NCI-H2196 treated with DMSO at 0.1 percent for 48 hours (cell line): ENCODE results near the gene TLR7.

Experiments
- DNase-seq: peaks from one replicate; lab custom pipeline; 2025; ENCODE audit not compliant: unreplicated experiment; lab: John Stamatoyannopoulos, UW

Gene TLR7

DNA sequence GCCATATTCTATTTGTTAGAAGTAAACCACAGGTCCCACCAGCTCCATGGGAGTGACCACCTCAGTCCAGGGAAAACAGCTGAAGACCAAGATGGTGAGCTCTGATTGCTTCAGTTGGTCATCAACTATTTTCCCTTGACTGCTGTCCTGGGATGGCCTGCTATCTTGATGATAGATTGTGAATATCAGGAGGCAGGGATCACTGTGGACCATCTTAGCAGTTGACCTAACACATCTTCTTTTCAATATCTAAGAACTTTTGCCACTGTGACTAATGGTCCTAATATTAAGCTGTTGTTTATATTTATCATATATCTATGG lies 55.7 kb downstream of the TLR7 start:
- DNase-seq: no peak

DNA sequence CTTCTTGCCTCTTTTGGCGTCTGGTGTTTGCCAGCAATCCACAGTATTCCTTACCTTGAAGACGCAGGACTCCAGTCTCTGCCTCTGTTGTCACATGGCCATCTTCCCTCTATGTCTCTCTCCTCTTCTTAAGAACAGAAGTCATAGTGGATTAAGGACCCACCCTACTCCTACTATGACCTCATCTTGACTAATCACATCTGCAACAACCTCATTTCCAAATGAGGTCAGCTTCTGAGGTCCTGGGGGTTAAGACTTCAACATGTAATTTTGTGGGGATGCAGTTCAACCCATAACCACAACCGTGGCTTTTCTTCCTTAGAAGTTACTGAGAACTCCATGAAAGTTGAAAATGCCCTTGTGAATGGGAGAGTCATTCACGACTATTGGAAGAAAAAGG lies 62.8 kb downstream of the TLR7 start:
- DNase-seq: no peak

DNA sequence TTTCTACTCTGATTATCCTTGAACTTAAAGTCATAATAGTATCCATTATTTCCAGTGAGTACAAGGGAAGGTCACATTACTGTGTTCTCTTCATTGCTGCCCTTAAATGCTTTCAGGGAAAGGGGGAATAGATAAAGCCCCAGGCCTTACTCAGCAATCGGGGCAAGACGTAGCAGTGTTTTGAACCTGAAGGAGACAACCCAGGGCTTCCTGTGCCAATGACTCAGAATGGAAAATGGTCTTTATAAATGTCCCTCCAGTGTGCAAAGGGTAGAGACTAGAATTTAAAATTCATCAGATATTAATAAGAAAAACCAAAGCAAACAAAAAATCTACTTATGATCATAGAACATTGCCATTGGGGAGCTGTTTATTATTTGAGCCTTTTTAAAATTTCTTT lies 63.3 kb downstream of the TLR7 start:
- no peak for DNase-seq

DNA sequence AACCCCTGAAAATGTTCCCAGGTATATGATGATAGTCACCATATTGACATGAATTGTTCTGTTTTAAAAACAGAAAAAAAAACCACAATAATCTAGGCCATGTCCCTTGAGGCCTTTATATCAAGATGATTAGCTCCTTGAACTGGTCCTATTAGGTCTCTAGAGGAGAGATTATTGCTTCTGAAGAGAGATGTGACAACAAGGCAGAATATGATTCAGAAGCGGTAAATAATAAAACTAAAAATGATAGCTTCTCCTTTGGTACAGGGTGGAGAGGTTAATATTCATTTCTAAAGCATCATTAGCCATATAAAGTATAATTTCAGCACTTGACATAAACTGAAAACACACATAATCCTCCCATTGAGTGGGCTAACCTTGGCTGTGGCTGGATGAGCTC lies 65.4 kb downstream of the TLR7 start:
- DNase-seq: no peak

DNA sequence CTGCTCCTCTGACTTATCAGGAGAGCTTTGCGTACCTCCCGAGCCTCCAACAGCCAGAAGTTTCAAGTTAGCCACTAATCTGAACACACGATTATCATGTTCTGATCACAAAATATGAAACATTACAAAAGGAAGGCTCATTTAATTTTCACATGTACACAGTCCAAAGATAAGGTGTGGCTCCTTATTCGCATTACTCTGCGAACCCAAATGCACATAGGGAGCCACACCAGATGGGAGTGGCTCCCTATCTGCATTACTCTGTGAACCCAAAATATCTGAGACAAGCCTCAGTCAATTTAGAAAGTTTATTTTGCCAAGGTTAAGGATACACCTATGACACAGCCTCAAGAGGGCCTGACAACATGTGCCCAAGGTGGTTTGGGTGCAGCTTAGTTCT lies 68.0 kb downstream of the TLR7 start:
- no peak for DNase-seq

DNA sequence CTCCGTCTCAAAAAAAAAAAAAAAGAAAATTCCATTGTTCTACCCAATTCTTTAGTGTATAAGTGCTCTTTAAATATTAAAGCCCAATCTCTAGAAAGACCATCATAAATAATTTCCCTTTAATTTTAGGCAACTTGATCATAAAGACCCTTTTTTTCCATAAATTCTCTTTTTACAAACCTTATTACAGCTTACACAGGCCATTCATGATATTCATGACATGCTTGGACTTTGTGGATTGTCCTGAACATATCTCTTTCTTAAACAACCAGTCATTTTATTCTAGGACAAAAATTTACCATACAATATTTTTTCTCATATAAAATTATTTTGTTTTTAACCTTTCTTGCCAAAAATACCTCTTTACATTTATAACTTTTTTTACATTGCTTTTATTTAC lies 70.1 kb downstream of the TLR7 start:
- DNase-seq: no peak
